EH (cell line): ENCODE data around the gene ZNF215.
"Not testable (repeated sequence)": the region's sequence is repeated elsewhere in the genome, so short reads cannot be mapped to it uniquely, and the experiment has no call there.

Source experiments
- DNase-seq: peaks from one replicate; pipeline ENCODE4 v3.0.0-alpha.2; 2015; ENCODE audit warnings: low read depth

Gene ZNF215

GRCh38 chr11:6941970-6942369 is 15.7 kb downstream of the ZNF215 start:
- no peak for DNase-seq

GRCh38 chr11:6943131-6943530 is 16.9 kb downstream of the ZNF215 start:
- no peak for DNase-seq

GRCh38 chr11:6954248-6954647 is 28.0 kb downstream of the ZNF215 start:
- not testable (repeated sequence) for DNase-seq

- DNase-seq: no peak
Observed at GRCh38 chr11:6962141-6962540, 35.9 kb downstream of the ZNF215 start.

- no peak for DNase-seq
Observed at GRCh38 chr11:6962673-6963072, 36.4 kb downstream of the ZNF215 start.

GRCh38 chr11:6968816-6969215 is 42.6 kb downstream of the ZNF215 start:
- DNase-seq: peak; percentile 78

- DNase-seq: peak; percentile 45
Observed at GRCh38 chr11:6969854-6970253, 43.6 kb downstream of the ZNF215 start.

- DNase-seq: peak; percentile 58
Observed at GRCh38 chr11:6979365-6979764, 53.1 kb downstream of the ZNF215 start.

- DNase-seq: no peak
Observed at GRCh38 chr11:6986487-6986886, 60.3 kb downstream of the ZNF215 start.

GRCh38 chr11:6988506-6988905 is 62.3 kb downstream of the ZNF215 start:
- peak; percentile 52 for DNase-seq

GRCh38 chr11:6991227-6991626 is 65.0 kb downstream of the ZNF215 start:
- no peak for DNase-seq

GRCh38 chr11:6992026-6992425 is 65.8 kb downstream of the ZNF215 start:
- DNase-seq: peak; percentile 77

GRCh38 chr11:6992457-6993417 is 66.5 kb downstream of the ZNF215 start:
- peak; percentile 95 for DNase-seq

GRCh38 chr11:6995703-6996102 is 69.5 kb downstream of the ZNF215 start:
- peak; percentile 15 for DNase-seq

GRCh38 chr11:7004482-7004881 is 78.3 kb downstream of the ZNF215 start:
- peak; percentile 69 for DNase-seq
